WERI-Rb-1 (cell line): Measurements from ENCODE around the gene SIK2.

Source experiments
- DNase-seq: peaks from one replicate; pipeline ENCODE4 v3.0.0-alpha.2; 2020
- H3K27ac ChIP-seq: fragments of 250-450 bp; sonication (Bioruptor Pico); 2 replicates; pipeline ENCODE4 v1.5.1; 2020; ENCODE audit warnings: mild to moderate bottlenecking, moderate library complexity
- H3K27me3 ChIP-seq: fragments of 250-450 bp; sonication (Bioruptor Pico); 2 replicates; pipeline ENCODE4 v1.5.1; 2021; ENCODE audit warnings: mild to moderate bottlenecking, low read depth, moderate library complexity; ENCODE audit not compliant: insufficient read depth, severe bottlenecking
- H3K36me3 ChIP-seq: fragments of 250-450 bp; sonication (Bioruptor Pico); 2 replicates; pipeline ENCODE4 v1.5.1; 2020; ENCODE audit warnings: mild to moderate bottlenecking, moderate library complexity
- H3K4me3 ChIP-seq: 2 replicates; pipeline ENCODE4 v1.5.1; 2011; ENCODE audit warnings: low read depth, mild to moderate bottlenecking, control low read depth, low read length
- H3K9me3 ChIP-seq: fragments of 250-450 bp; sonication (Bioruptor Pico); 2 replicates; pipeline ENCODE4 v1.5.1; 2021; ENCODE audit warnings: mild to moderate bottlenecking, moderate library complexity; ENCODE audit not compliant: severe bottlenecking
- TF ChIP-seq, protein P1 (sequence below): IDR thresholded peaks from 2 replicates; pipeline ENCODE4 v1.5.1; 2011; ENCODE audit warnings: low read depth, mild to moderate bottlenecking, control low read depth, inconsistent platforms, low read length

SIK2 gene

DNA sequence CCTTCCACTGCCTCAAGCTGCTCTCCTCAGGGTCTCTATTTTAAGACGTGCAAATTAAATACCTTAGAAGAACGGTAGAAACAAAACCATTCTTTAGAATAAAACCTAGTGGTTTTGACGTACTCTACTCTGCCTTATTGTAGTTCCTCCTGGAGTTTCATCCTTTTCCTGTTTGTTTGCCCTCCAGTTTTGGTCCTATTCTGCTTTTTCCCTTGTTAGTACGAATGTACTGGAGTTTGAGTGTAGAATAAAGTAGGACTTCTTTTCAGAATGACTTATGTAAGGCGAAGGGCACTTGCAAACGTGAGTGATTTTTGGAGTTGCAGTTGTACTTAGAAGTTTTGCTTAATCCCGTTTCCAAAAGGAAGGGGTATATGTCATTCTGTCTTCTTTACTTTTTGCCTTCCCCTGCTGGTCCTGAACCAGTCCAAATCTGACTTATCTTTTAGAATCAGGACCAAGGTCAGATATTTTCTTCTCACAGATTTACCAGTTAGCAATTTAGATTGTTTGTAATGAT is 1.4 kb downstream of the SIK2 start:
- no peaks in the 10 kb centered on the region for H3K36me3 ChIP-seq
- TF ChIP-seq, protein P1, sequence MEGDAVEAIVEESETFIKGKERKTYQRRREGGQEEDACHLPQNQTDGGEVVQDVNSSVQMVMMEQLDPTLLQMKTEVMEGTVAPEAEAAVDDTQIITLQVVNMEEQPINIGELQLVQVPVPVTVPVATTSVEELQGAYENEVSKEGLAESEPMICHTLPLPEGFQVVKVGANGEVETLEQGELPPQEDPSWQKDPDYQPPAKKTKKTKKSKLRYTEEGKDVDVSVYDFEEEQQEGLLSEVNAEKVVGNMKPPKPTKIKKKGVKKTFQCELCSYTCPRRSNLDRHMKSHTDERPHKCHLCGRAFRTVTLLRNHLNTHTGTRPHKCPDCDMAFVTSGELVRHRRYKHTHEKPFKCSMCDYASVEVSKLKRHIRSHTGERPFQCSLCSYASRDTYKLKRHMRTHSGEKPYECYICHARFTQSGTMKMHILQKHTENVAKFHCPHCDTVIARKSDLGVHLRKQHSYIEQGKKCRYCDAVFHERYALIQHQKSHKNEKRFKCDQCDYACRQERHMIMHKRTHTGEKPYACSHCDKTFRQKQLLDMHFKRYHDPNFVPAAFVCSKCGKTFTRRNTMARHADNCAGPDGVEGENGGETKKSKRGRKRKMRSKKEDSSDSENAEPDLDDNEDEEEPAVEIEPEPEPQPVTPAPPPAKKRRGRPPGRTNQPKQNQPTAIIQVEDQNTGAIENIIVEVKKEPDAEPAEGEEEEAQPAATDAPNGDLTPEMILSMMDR: no peak
- H3K4me3 ChIP-seq: peak overlapping the region; percentile 92
- DNase-seq: no peak
- no peak overlapping the region; the same call in 1 of the 2 replicates for H3K27ac ChIP-seq
- no peaks in the 10 kb centered on the region for H3K27me3 ChIP-seq
- no peaks in the 10 kb centered on the region for H3K9me3 ChIP-seq

- TF ChIP-seq, protein P1: peak; percentile 38; the same call in 1 of the 2 replicates
- Histone ChIP-seq H3K27ac (no peak overlapping the region), H3K4me3 (no peak overlapping the region), H3K27me3 (no peaks in the 10 kb centered on the region), H3K36me3 (no peaks in the 10 kb centered on the region), H3K9me3 (no peaks in the 10 kb centered on the region)
- no peak for DNase-seq
These were observed 2.3 kb downstream of the SIK2 start for GRCh38 chr11:111604392-111605009.

DNA sequence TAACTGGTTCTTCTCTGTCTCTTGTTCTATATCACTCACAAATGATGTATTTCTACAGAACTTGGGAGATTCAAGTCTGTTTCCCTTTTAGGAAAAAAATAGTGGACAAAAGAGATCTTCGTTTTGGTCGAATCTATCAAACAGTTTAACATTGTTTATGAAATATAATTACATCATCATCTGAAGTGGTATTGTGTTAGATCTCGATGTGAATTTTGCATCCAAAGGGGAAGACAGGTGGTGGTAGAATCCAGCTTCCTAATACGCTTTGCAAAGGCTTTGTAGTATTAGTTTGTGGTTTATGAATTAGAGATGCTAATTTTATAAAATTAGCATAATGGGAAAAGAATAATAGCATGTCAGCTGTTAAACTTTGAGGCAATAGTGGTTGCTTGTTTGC is 3.4 kb downstream of the SIK2 start:
- no peaks in the 10 kb centered on the region for H3K36me3 ChIP-seq
- TF ChIP-seq, protein P1: no peak
- no peak overlapping the region for H3K27ac ChIP-seq
- H3K9me3 ChIP-seq: no peaks in the 10 kb centered on the region
- DNase-seq: no peak
- no peak overlapping the region for H3K4me3 ChIP-seq
- no peaks in the 10 kb centered on the region for H3K27me3 ChIP-seq

DNA sequence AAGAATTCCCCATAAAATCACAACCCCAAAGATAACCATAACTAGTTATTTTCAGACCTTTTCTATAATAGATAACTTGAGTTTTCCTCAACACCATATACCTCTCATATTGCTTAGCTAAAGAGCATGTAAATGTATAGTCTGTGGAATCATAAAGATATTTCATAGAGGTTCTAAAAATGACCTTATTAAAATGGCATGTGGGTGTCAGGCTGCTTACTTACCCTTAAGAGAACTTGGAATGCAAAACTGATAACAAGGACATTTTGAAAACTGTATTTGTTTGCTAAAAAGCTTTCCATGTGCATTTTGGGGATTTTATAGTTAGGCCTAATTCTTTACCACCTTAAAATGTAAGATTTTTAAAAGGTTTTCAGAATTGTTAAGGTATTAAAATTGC is 4.7 kb downstream of the SIK2 start:
- DNase-seq: no peak
- TF ChIP-seq, protein P1: no peak
- no peaks in the 10 kb centered on the region for H3K9me3 ChIP-seq
- H3K4me3 ChIP-seq: no peak overlapping the region
- no peaks in the 10 kb centered on the region for H3K27me3 ChIP-seq
- no peaks in the 10 kb centered on the region for H3K36me3 ChIP-seq
- no peak overlapping the region for H3K27ac ChIP-seq

GRCh38 chr11:111607751-111608150 is 5.5 kb downstream of the SIK2 start:
- H3K27ac ChIP-seq: no peak overlapping the region
- no peak for DNase-seq
- no peak overlapping the region for H3K4me3 ChIP-seq
- no peaks in the 10 kb centered on the region for H3K9me3 ChIP-seq
- no peaks in the 10 kb centered on the region for H3K36me3 ChIP-seq
- TF ChIP-seq, protein P1: no peak
- H3K27me3 ChIP-seq: no peaks in the 10 kb centered on the region

DNA sequence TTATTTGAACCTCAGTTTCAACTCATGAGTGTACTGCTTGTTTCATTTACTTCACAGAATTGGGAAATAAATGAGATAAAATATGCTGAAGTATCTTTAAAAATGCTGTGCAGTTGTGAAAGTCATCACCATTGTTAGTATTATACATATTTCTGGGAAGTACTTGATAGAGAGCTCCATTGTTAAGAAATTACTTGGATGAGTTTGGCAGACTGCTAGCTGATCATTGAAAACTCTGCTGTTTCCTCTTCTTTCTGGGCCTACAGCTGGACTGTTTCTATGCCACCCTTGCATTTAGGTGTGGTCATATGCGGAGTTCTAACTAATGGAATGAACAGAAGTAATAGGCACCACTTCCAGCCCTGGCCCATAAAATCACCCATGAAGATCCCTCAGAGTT is 10.0 kb downstream of the SIK2 start:
- TF ChIP-seq, protein P1: no peak
- Histone ChIP-seq H3K9me3 (no peaks in the 10 kb centered on the region), H3K27ac (no peak overlapping the region), H3K36me3 (peaks cover 8% of the 10 kb centered on the region), H3K4me3 (no peak overlapping the region), H3K27me3 (no peaks in the 10 kb centered on the region)
- no peak for DNase-seq
